ENCODE measurements around the gene YPEL3.

YPEL3 gene

DNA sequence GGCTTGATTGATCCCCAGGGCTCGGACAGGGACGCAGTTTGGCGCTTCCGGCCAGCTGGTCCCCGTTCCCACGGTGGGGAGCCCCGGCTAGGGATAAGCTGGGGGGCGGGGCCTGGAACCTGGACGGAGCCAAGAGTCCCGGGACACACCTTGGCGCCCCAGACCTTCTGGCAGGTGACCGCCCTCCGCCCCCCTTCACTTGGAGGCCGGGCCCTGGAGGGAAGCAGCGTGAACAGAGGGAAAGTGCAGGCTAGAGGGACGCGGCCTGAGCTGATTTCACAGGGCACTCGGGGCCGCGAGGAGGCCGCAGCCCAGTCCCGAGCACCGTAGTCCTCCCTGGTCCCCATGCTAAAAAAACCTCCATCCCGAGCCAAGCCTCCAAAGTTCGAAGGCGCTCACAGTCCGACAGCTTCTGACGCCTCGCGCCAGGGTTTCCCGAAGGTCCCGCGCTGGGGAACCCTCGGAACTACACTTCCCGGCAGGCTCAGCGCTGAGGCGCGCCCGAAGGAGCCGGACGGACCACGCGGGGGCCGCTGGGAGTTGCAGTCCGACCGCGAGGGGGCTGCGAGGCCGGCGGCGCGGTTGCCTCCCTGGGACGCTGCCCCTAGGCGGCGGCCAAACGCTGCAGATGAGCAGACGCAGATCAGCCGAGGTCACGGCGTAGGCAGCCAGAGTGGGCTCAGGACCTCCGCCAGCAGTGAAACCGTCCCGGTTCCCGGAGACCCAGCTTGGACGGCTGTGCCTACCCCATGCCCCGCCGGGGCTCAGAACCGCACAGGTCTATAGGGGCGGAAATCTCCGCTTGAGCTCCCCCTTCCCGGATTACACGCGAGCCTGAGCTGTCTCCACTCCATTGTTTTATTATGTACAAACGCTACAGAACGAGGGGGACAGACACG, 4.3 kb downstream of the YPEL3 start, which contains the start of gene TBX6:
TSS of gene TBX6 (minus strand) at position 451 of the 899 bp plus-strand sequence. CDS start 731 bp downstream, outside the sequence.
- H3K27ac ChIP-seq, result peak within 1 kb of the TSS; percentile 52
- H2AFZ ChIP-seq, result peak within 1 kb of the TSS; percentile 98
- peak; percentile 91 for TF ChIP-seq CTCF (IDR thresholded peaks at IDR 0.05)
- H3K4me1 ChIP-seq, result peaks cover 17% of the 10 kb centered on the region
- no peaks in the 10 kb centered on the region for H3K36me3 ChIP-seq (ENCODE audit: control insufficient read depth, insufficient read depth, low read length)
- H3K79me2 ChIP-seq, result peaks cover 4% of the 10 kb centered on the region
- H3K9me3 ChIP-seq (ENCODE audit: control insufficient read depth, low read length), result no peaks in the 10 kb centered on the region
- H3K9ac ChIP-seq, result no peak within 1 kb of the TSS
- no peaks in the 10 kb centered on the region for H3K27me3 ChIP-seq (ENCODE audit: control insufficient read depth, insufficient read depth, low read length)
- H3K4me3 ChIP-seq (ENCODE audit: low read depth, low read length), result peak within 1 kb of the TSS; percentile 59
- H3K4me2 ChIP-seq (ENCODE audit: low read length), result peak within 1 kb of the TSS; percentile 96

- H3K4me2 ChIP-seq (ENCODE audit: low read length), result no peak overlapping the region
- TF ChIP-seq CTCF (IDR thresholded peaks at IDR 0.05), result no peak
- H2AFZ ChIP-seq, result peak overlapping the region; percentile 98
- H3K36me3 ChIP-seq (ENCODE audit: control insufficient read depth, insufficient read depth, low read length), result no peaks in the 10 kb centered on the region
- no peak overlapping the region for H3K9ac ChIP-seq
- H3K27me3 ChIP-seq (ENCODE audit: control insufficient read depth, insufficient read depth, low read length), result no peaks in the 10 kb centered on the region
- H3K4me1 ChIP-seq, result peaks cover 17% of the 10 kb centered on the region
- H3K27ac ChIP-seq, result no peak overlapping the region
- H3K9me3 ChIP-seq (ENCODE audit: control insufficient read depth, low read length), result no peaks in the 10 kb centered on the region
- H3K79me2 ChIP-seq, result peaks cover 4% of the 10 kb centered on the region
- H3K4me3 ChIP-seq (ENCODE audit: low read depth, low read length), result no peak overlapping the region
These were observed 5.2 kb downstream of the YPEL3 start for GRCh38 chr16:30090610-30091331.

- Histone ChIP-seq H3K27me3 (ENCODE audit: control insufficient read depth, insufficient read depth, low read length) (no peaks in the 10 kb centered on the region), H3K36me3 (ENCODE audit: control insufficient read depth, insufficient read depth, low read length) (no peaks in the 10 kb centered on the region), H3K79me2 (no peaks in the 10 kb centered on the region), H3K4me1 (peaks cover 10% of the 10 kb centered on the region), H2AFZ (no peak overlapping the region), H3K4me2 (ENCODE audit: low read length) (no peak overlapping the region), H3K4me3 (ENCODE audit: low read depth, low read length) (no peak overlapping the region), H3K9ac (no peak overlapping the region), H3K9me3 (ENCODE audit: control insufficient read depth, low read length) (no peaks in the 10 kb centered on the region), H3K27ac (no peak overlapping the region)
- TF ChIP-seq CTCF (IDR thresholded peaks at IDR 0.05), result no peak
These were observed 7.0 kb downstream of the YPEL3 start for GRCh38 chr16:30088832-30089624.

DNA sequence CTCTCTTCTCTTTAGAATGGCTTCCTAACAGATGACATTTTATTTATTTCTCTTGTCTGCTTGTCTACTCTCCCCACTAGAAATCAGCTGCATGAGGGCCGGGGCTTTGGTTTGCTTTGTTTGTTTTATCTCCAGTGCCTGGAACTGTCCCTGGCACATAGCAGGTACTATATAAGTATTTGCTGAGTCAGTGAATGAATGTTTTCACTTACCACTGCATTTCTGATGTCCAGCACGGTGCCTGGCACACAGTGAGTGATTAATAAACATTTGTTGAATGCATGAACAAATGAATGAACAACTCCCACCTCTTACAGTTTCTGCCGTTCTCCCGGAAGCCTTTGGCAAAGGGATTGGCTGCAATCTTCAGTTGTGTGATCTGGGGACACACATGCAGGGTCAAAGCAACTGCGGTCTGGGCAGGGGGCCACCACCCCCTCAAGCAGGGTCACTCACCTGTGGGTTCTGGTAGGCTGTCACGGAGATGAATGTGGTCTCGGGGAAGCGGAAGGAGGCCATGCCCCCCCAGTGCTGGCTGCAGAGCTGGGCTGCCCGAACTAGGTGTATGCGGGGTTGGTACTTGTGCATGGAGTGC, 7.7 kb downstream of the YPEL3 start:
- H3K4me1 ChIP-seq, result peaks cover 10% of the 10 kb centered on the region
- H3K4me3 ChIP-seq (ENCODE audit: low read depth, low read length), result no peak overlapping the region
- H2AFZ ChIP-seq, result no peak overlapping the region

More for the DNA sequence above, 7.7 kb downstream of the YPEL3 start:
- Histone ChIP-seq H3K4me2 (ENCODE audit: low read length) (no peak overlapping the region), H3K27me3 (ENCODE audit: control insufficient read depth, insufficient read depth, low read length) (no peaks in the 10 kb centered on the region), H3K9me3 (ENCODE audit: control insufficient read depth, low read length) (no peaks in the 10 kb centered on the region), H3K36me3 (ENCODE audit: control insufficient read depth, insufficient read depth, low read length) (no peaks in the 10 kb centered on the region), H3K27ac (no peak overlapping the region), H3K9ac (no peak overlapping the region), H3K79me2 (no peaks in the 10 kb centered on the region)
- no peak for TF ChIP-seq CTCF (IDR thresholded peaks at IDR 0.05)

Measured in parathyroid adenoma (tissue), 2 donors.